Fibroblast of lung (primary cell): ENCODE measurements around the gene CDH5. TPM values are rescaled to one million over a fixed set of nuclear protein-coding genes. Genes with fewer than 3 reads are reported as not detected.
"Not testable (repeated sequence)": the region's sequence is repeated elsewhere in the genome, so short reads cannot be mapped to it uniquely, and the experiment has no call there.

ENCODE experiments used
- DNase-seq, 2 donors: peaks; one replicate each; pipeline versions ENCODE4 v3.0.0 to v3.0.0-alpha.2; 2010; ENCODE audit warnings: low read depth in 2 of 2
- H2AFZ ChIP-seq: 2 replicates; pipeline ENCODE4 v1.5.1; 2012; ENCODE audit warnings: low read length, control low read depth, inconsistent platforms
- H3K27ac ChIP-seq: 2 replicates; pipeline ENCODE4 v1.5.1; 2011; ENCODE audit warnings: low read length, control low read depth; ENCODE audit not compliant: insufficient read depth
- H3K27me3 ChIP-seq: 2 replicates; pipeline ENCODE4 v1.5.1; 2011; ENCODE audit warnings: mild to moderate bottlenecking, low read length; ENCODE audit not compliant: control insufficient read depth, insufficient read depth
- H3K36me3 ChIP-seq: 2 replicates; pipeline ENCODE4 v1.5.1; 2011; ENCODE audit warnings: low read length; ENCODE audit not compliant: control insufficient read depth, insufficient read depth
- H3K4me1 ChIP-seq: 2 replicates; pipeline ENCODE4 v1.5.1; 2011; ENCODE audit warnings: low read length; ENCODE audit not compliant: control insufficient read depth, insufficient read depth; ENCODE audit errors: extremely low read depth
- H3K4me2 ChIP-seq: 2 replicates; pipeline ENCODE4 v1.5.1; 2011; ENCODE audit warnings: low read length, control low read depth; ENCODE audit not compliant: insufficient read depth; ENCODE audit errors: extremely low read depth
- H3K4me3 ChIP-seq, 4 experiments: fragments of 200-600 bp in 1 of 4; sonication (generic) in 1 of 4; replicated peaks in 1 of 4; 2 replicates each; pipeline ENCODE4 v1.5.1; 2011 to 2016; ENCODE audit warnings: low read length in 4 of 4, low read depth in 3 of 4, mild to moderate bottlenecking in 3 of 4, control low read depth in 2 of 4, inconsistent platforms in 1 of 4, mixed read lengths in 1 of 4; ENCODE audit not compliant: insufficient read depth in 1 of 4; ENCODE audit errors: control extremely low read depth in 1 of 4
- H3K79me2 ChIP-seq: 2 replicates; pipeline ENCODE4 v1.5.1; 2012; ENCODE audit warnings: mild to moderate bottlenecking, low read length, inconsistent platforms; ENCODE audit not compliant: control insufficient read depth, insufficient read depth
- H3K9ac ChIP-seq: 2 replicates; pipeline ENCODE4 v1.5.1; 2011; ENCODE audit warnings: mild to moderate bottlenecking, low read length, control low read depth; ENCODE audit not compliant: insufficient read depth
- H3K9me3 ChIP-seq: 2 replicates; pipeline ENCODE4 v1.5.1; 2012; ENCODE audit warnings: low read depth, low read length; ENCODE audit not compliant: control insufficient read depth, insufficient read depth
- H4K20me1 ChIP-seq: 2 replicates; pipeline ENCODE4 v1.5.1; 2011; ENCODE audit warnings: low read length; ENCODE audit not compliant: control insufficient read depth, insufficient read depth; ENCODE audit errors: extremely low read depth
- CTCF ChIP-seq, 2 donors: IDR thresholded peaks in 1 of 2; conservative IDR thresholded peaks in 1 of 2; 1 replicate in 1 of 2; 2 replicates in 1 of 2; pipeline ENCODE4 v1.5.1; 2011 to 2012; ENCODE audit warnings: low read length in 2 of 2, control low read depth in 1 of 2, inconsistent platforms in 1 of 2, low read depth in 1 of 2, mild to moderate bottlenecking in 1 of 2
- EZH2 ChIP-seq: IDR thresholded peaks from 2 replicates; pipeline ENCODE4 v1.5.1; 2012; ENCODE audit warnings: low read length, control low read depth, mild to moderate bottlenecking; ENCODE audit errors: missing control alignments
- polyA plus RNA-seq, 2 donors: library from polyadenylated mRNA; depleted of rRNA in 1 of 2; stranded (reverse) in 1 of 2; unstranded in 1 of 2; fragments of >200 nt; gene quantifications; 2 replicates each; pipeline ENCODE4 v1.2.1, GENCODE V29; 2011 to 2012; ENCODE audit warnings: missing spikeins in 1 of 2
- total RNA-seq: library from RNA; depleted of rRNA; stranded (reverse); fragments of >200 nt; gene quantifications from 2 replicates; pipeline ENCODE4 v1.2.1, GENCODE V29; 2014

The CDH5 gene
- total and polyA plus RNA-seq, 2 donors (not counting 1 experiment from before 2014, with no cell fraction given): 0.02 TPM; not detected in 1

- Histone ChIP-seq H3K27ac (no peak overlapping the region), H3K79me2 (no peaks in the 10 kb centered on the region), H3K36me3 (no peaks in the 10 kb centered on the region), H2AFZ (no peak overlapping the region), H4K20me1 (no peaks in the 10 kb centered on the region), H3K27me3 (peaks cover 11% of the 10 kb centered on the region), H3K9ac (no peak overlapping the region), H3K4me3 (no peak overlapping the region), H3K4me1 (no peaks in the 10 kb centered on the region), H3K4me2 (no peak overlapping the region), H3K9me3 (no peaks in the 10 kb centered on the region)
- DNase-seq: peak in 1 of 2 donors; percentile 11
- no peak for TF ChIP-seq EZH2
- no peak for TF ChIP-seq CTCF (conservative IDR thresholded peaks at IDR 0.05 in 1 of 2, IDR thresholded peaks at IDR 0.05 in 1 of 2; ENCODE audit: low read depth in 1 of 2, low read length in 2 of 2)
These were observed 40.6 kb upstream of the CDH5 start for GRCh38 chr16:66325717-66326376.

- Histone ChIP-seq H4K20me1 (no peaks in the 10 kb centered on the region), H3K27me3 (peaks cover 9% of the 10 kb centered on the region), H3K27ac (no peak overlapping the region), H3K4me3 (no peak overlapping the region), H3K79me2 (no peaks in the 10 kb centered on the region), H2AFZ (no peak overlapping the region), H3K4me1 (no peaks in the 10 kb centered on the region), H3K9ac (no peak overlapping the region), H3K9me3 (no peaks in the 10 kb centered on the region), H3K36me3 (no peaks in the 10 kb centered on the region), H3K4me2 (no peak overlapping the region)
- DNase-seq: peak in 1 of 2 donors; percentile 23
- TF ChIP-seq CTCF (conservative IDR thresholded peaks at IDR 0.05 in 1 of 2, IDR thresholded peaks at IDR 0.05 in 1 of 2; ENCODE audit: low read depth in 1 of 2, low read length in 2 of 2) (no peak), EZH2 (no peak)
These were observed 39.4 kb upstream of the CDH5 start for GRCh38 chr16:66326991-66327513.

- TF ChIP-seq EZH2 (no peak), CTCF (conservative IDR thresholded peaks at IDR 0.05 in 1 of 2, IDR thresholded peaks at IDR 0.05 in 1 of 2; ENCODE audit: low read depth in 1 of 2, low read length in 2 of 2) (no peak)
These were observed 38.2 kb upstream of the CDH5 start for GRCh38 chr16:66328282-66328681.

GRCh38 chr16:66331464-66331863 is 35.0 kb upstream of the CDH5 start:
- not testable (repeated sequence) for H4K20me1 ChIP-seq, H3K79me2 ChIP-seq, H2AFZ ChIP-seq, H3K9ac ChIP-seq, H3K4me2 ChIP-seq, H3K4me1 ChIP-seq, H3K9me3 ChIP-seq, H3K27ac ChIP-seq, H3K36me3 ChIP-seq, DNase-seq, H3K4me3 ChIP-seq
- H3K27me3 ChIP-seq: peaks cover 11% of the 10 kb centered on the region

More at GRCh38 chr16:66328282-66328681, 38.2 kb upstream of the CDH5 start:
- Histone ChIP-seq H2AFZ (no peak overlapping the region), H3K4me2 (no peak overlapping the region), H3K27me3 (peaks cover 9% of the 10 kb centered on the region), H3K9me3 (no peaks in the 10 kb centered on the region), H3K4me3 (no peak overlapping the region), H3K79me2 (no peaks in the 10 kb centered on the region), H3K4me1 (no peaks in the 10 kb centered on the region), H4K20me1 (no peaks in the 10 kb centered on the region), H3K27ac (no peak overlapping the region), H3K36me3 (no peaks in the 10 kb centered on the region), H3K9ac (no peak overlapping the region)
- no peak for DNase-seq
